GM18867 (cell line): ENCODE data around the gene RBM14.
"Not testable (repeated sequence)": the region's sequence is repeated elsewhere in the genome, so short reads cannot be mapped to it uniquely, and the experiment has no call there.

Source experiments
- ATAC-seq: cut with Tn5 transposase; IDR thresholded peaks from one replicate; pipeline ENCODE4 v1.9.1; 2021; ENCODE audit warnings: mild to moderate bottlenecking, moderate library complexity; ENCODE audit not compliant: unreplicated experiment

Gene RBM14

GRCh38 chr11:66616379-66617154 lies at the start of gene RBM14:
TSS of gene RBM14 (plus strand) at chr11:66616630. CDS start at chr11:66616721, 91 bp downstream.
- peak; percentile 90 for ATAC-seq

- ATAC-seq, result no peak
Observed at GRCh38 chr11:66567787-66568123, 48.7 kb upstream of the RBM14 start.

GRCh38 chr11:66568124-66568916 lies 48.1 kb upstream of the RBM14 start, which contains the start of gene CTSF:
TSS of gene CTSF (minus strand) at chr11:66568606. CDS start at chr11:66568486, 120 bp downstream.
- no peak for ATAC-seq

- ATAC-seq, result no peak
Observed at GRCh38 chr11:66569076-66569475, 47.4 kb upstream of the RBM14 start.

GRCh38 chr11:66570079-66570849 lies 46.2 kb upstream of the RBM14 start:
- no peak for ATAC-seq

- no peak for ATAC-seq
Observed at GRCh38 chr11:66570850-66571180, 45.6 kb upstream of the RBM14 start.

GRCh38 chr11:66579017-66579606 lies 37.3 kb upstream of the RBM14 start:
- no peak for ATAC-seq

GRCh38 chr11:66580803-66581202 lies 35.6 kb upstream of the RBM14 start:
- ATAC-seq, result no peak

- no peak for ATAC-seq
Observed at GRCh38 chr11:66581261-66581660, 35.2 kb upstream of the RBM14 start.

GRCh38 chr11:66582565-66583147 lies 33.8 kb upstream of the RBM14 start:
- ATAC-seq, result not testable (repeated sequence)

- not testable (repeated sequence) for ATAC-seq
Observed at GRCh38 chr11:66585447-66585846, 31.0 kb upstream of the RBM14 start.

GRCh38 chr11:66586136-66586535 lies 30.3 kb upstream of the RBM14 start:
- no peak for ATAC-seq

- not testable (repeated sequence) for ATAC-seq
Observed at GRCh38 chr11:66589315-66589714, 27.1 kb upstream of the RBM14 start.

GRCh38 chr11:66589996-66590675 lies 26.3 kb upstream of the RBM14 start:
- no peak for ATAC-seq

- ATAC-seq, result no peak
Observed at GRCh38 chr11:66591175-66591574, 25.3 kb upstream of the RBM14 start.

- peak; percentile 88 for ATAC-seq
Observed at GRCh38 chr11:66592457-66593302, 23.8 kb upstream of the RBM14 start, which contains the start of the genes CCDC87 and CCS. TSS of gene CCDC87 (minus strand) at chr11:66593063. CDS start at chr11:66593015, 48 bp downstream. TSS of gene CCS (plus strand) at chr11:66593185. CDS start at chr11:66593262, 77 bp downstream.

GRCh38 chr11:66593303-66593635 lies 23.2 kb upstream of the RBM14 start:
- ATAC-seq, result peak; percentile 11

- no peak for ATAC-seq
Observed at GRCh38 chr11:66593650-66594049, 22.8 kb upstream of the RBM14 start.

- ATAC-seq, result no peak
Observed at GRCh38 chr11:66595245-66595904, 21.1 kb upstream of the RBM14 start.
